GM18867 (cell line): Measurements from ENCODE around the gene DCN.

Experiments
- ATAC-seq: cut with Tn5 transposase; IDR thresholded peaks from one replicate; pipeline ENCODE4 v1.9.1; 2021; ENCODE audit warnings: mild to moderate bottlenecking, moderate library complexity; ENCODE audit not compliant: unreplicated experiment

Gene DCN

DNA sequence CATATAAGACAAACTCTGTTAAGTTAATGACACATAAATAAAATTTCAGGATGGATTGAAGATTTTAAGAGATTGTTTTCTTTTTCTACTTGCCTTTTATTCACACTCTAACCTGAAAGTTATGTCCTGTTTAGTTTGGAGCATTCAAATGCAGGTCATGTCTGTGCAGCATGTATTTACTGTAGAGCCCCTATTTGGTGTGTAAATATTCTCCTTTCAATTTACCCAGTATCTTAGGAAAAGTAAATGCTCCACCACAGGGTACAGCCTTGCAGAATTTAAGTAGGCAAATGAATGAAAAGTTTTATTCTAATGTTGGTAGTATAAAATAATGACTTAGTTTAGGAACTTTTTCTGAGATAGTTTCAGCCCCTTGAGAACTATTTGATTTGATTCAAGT, 6.2 kb upstream of the DCN start:
- ATAC-seq = no peak

DNA sequence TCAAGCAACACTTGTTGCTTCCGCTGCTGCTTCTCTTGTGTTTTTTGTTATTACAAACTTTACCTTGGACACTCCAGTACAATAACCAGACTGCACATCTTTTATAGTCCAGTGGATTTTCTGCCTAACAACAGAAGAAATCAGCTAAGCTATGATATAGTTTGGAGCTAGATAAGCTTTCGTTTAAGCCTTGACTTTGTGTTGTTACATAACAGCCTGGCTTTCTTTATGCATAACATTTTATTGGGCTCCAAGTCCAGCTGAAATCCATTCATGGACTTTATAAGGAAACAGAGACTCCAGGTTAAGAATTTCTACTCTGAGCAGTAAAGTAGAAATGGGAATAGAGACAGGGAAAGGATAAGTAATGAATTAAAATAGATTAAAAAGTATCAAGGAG, 3.5 kb upstream of the DCN start:
- ATAC-seq = no peak

DNA sequence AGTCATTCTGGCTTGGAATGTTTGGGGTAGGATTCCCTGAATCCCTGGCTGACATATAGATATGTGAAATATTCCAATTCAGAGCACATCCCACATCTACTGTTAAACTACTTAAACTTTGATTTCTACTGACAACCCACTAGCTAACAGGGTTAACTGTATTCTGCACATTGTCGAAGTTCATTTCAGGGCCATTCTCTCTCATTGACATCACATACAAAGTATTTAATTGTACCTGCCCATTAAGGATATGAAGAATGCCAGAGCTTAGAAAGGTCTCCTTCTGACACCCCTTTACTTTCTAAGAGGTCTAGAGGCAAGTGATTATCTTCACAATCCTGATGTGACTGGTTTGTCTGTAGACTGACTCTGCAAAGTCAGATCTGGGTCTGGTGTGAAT, 2.8 kb upstream of the DCN start:
- no peak for ATAC-seq

DNA sequence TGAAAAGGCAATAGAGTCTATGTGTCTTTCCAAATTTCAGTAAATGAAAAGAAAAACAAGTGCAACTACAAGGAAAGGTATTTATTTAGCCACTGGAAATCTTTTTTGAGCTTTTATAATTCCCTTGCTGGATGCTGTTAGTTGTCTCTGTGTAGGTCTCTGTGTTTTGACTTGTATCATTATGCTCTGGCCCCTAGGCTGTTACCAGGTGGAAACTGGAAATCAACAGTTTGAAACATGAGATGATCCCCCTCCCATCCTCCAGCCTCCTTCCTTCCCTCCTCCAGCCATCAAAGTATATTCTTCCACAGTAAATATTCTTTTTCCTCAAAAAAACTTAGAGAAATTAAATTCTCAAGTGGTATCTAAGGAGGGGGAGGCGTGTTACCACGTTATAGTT, 934 bp upstream of the DCN start:
- no peak for ATAC-seq

DNA sequence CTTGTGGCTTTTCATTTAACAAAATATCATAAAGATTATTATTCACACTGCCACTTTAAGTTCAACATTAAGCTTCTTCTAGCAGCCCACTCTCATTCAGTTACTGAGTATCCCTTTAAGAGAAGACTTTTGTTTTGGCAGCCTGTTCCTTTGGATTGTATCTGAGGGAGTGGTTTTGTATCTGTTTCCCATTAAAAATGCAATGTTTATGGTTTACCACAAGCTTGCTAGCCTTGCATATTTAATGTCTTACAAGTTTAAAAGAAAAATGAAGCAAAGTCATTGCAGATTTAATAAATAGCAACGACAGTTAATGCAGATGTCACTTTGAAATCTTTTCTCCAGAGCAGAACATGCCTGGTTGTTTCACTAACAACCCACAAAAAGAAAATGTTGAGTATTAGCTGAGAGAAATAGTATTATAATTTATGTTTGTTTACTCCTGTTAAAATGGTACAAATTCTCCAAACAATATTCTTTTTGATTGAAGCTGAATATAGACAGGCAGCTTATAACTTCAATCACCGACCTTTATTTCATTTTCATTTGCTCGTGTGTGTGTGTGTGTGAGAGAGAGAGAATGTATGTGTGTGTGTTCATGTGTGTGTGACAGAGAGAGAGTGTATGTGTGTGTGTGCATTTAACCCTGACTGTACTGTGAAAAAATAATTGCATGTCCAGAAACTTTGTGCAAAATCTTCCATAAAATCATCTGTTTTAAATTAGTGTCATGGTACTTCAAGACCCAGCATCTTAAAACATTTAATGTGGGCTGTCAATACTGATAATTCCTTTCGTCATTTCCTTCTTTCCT, 1.8 kb downstream of the DCN start:
- no peak for ATAC-seq

DNA sequence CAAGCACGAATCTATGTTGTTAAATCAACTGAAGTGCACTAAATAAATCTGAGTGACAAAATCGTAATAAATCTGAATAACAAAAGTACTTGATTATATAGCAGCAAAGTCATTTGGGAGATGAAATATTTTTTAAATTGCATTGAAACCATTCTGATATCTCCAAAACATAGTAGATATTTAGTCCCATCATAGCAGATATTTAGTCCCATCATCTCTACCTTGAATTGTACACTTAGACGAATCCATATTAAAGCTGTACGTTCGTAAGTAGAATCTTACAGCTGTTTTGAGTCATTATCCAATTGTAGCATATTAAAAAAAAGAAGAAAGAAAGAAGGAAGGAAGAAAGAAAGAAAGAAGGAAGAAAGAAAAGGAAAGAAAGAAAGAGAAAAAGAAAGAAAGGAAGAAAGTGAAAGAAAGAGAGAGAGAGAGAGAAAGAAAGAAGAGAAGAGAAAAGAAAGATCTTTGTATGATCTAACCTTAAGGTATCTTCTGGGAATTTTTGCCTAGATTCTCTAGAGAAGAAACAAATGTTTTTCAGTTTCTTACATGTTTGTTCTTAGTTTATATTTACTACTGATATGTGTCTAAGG, 2.6 kb downstream of the DCN start:
- no peak for ATAC-seq

DNA sequence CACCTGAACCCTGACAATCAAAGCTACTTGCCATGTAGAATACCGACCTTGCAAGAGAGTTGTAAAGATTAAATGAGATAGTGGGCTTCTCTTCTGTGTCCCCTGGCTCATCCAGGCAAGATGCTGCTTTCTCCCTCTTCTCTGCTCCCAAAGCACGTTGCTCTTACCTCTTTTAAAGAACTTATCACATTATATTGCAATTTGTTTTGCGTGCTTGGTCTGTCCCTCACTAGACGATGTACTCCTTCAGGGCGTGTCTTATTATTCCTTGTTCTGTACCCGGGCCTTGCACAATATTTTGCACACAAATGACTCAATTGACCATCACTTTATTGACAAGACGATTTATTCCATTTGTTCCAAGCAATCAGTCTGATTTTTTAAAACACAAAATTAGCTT, 3.3 kb downstream of the DCN start:
- no peak for ATAC-seq

DNA sequence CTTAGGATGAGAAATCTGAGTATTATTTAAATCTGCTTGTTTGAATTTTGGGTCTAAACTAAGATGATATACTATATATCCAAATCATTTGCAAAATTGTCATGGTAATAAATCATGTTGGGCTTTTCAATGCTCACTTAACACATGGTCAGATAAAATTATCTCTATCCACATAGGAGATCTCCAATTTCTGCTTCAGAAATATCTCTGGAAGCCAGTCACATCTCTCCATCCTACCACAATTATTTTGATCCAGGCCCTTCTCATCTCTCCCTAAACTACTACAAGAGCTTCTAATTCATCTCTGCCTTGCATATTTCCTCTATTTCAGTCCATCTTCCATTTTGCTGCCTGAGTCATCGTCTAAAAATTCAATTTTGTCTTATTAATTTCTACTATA, 3.8 kb downstream of the DCN start:
- no peak for ATAC-seq

DNA sequence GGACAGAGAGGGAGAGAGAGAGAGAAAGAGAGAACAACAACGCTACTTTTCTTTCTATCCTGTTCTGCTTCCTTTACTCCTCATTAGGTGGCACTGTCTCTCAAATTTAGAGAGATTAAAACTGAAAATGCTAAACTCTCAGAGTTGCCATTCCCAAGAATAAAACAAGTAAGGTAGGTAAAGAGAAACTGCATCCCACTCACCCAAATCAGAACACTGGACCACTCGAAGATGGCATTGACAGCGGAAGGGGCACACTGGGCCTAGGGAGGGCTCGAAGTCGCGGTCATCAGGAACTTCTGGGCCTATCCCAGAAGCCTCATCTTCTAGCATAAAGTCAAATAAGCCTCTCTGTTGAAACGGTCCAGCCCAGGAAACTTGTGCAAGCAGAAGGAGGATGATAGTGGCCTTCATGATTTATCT, 4.5 kb downstream of the DCN start:
- no peak for ATAC-seq

DNA sequence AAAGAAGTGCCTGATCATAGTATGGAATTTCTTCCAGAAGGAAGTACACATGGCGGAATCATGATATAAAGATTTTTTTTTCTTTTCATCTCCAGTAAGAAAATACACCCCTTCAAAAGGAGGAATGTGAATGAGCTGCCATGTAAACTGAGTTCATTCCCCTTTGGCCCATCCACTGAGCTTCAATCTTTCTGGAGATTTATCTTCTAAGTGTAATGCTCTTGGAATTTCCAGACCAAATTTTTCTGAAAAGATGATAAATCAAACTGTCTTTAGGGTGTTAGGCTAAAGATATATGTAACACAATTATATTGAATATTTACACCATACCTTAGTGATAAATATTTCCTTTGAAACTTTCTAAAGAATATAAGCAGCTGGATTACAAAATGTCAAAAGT, 5.2 kb downstream of the DCN start:
- no peak for ATAC-seq

DNA sequence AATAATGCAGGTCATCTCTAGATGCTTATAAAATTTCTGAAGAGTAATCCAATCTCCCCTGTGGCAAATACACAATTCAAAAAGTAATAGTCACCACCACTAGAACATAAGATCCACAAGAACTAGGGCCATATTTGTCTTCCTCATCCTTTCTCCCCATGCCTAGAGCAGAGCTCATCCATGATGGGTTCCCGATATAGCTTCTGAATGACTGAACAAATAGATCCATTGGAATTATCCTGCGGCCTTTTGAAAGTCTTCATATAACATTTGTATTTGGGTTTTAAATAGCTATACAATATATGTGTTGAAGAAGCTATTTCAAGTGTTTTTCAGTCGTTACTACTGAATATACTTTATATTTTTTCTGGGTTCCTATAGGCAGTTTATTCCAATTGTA, 5.7 kb downstream of the DCN start:
- ATAC-seq = no peak

DNA sequence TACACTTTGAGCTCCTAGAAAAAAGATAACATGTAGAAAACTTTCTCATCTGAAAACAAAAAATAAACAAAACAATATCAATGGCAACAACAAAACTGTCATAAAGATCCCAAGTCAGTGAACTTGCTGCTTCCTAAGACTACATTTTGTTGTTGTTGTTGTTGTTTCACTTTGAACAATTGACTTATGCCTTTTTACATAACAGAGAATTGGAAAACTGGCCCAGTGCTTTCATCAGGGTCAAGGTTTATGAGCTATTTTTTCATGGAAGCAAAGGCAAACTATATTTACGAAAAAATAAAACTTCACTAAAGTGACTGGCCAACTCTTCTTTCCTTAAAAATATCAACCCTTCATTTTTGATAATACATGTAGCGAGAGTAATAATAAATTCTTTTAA, 6.3 kb downstream of the DCN start:
- no peak for ATAC-seq

DNA sequence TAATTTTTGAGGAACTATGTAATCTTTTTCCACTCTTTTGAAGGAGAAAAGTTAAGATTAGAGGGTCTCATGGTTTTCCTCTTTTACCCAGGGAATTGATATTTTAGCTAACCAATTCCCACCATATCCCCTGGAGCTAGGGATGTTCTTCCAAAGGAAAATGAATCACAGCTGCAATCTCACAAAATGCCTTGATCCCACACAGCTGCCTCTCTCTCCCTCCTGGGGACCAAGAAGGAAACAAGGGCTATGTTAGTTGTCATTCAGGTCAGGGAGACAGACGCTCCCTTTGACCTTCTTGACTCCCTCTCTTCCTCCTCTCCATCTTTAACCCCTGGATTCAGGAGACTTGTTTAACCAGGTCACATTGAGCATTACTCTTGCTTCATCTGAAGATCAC, 9.5 kb downstream of the DCN start:
- no peak for ATAC-seq

DNA sequence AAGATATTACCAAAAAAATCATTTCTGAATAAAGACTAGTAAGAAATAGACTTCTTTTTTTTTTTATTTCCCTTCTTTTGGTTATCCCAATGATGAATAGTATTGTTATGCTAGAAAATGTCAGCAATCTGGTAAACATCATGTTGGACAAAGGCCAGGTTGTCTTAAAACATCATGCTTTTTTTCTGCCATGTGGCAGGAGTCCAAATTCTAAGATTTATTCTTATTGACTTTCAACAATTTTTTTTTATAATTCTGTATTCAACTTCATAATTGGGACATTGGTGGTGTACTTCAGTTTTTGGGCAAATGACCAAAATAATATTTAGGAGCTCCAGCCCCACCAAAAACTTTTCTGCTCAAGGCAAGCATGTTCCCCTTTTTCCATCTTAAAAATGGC, 10.5 kb downstream of the DCN start:
- no peak for ATAC-seq

DNA sequence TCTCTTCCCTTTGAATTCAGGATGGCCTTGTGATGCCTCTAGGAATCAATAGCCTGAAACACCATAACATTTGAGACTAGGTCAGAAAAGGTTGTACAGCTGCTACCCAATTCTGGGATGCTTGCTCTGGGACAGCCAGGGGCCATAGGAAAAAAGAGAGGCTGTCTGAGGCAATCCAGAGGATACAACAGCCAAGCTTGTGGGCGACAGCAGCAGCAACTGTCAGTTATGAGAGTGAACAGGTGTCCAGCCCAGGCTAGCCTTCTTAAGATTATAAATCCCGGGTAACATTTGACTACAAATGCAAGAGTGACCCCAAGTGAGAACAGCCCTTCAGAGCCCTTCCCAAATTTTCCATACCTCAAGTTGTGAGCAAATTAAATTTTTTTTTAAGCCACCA, 11.1 kb downstream of the DCN start:
- ATAC-seq = no peak

DNA sequence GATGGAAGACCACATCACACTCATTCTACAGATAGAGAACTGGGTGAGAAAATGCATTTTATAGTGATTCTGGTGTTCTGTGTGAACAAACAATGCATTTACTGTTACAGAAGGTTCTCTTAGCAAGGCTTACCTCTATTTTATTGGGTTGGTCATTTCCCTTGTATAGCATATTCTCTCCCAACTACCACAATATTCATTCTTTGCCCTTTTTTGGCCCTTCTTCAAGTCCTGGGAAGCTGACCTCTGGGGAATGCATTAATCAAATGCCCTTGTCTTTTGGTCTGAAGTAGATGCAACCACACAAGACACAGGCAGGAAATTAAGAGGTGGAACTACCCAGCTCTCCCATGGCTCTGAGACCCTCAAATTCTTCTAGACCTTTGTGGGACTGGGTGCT, 19.5 kb downstream of the DCN start:
- no peak for ATAC-seq

DNA sequence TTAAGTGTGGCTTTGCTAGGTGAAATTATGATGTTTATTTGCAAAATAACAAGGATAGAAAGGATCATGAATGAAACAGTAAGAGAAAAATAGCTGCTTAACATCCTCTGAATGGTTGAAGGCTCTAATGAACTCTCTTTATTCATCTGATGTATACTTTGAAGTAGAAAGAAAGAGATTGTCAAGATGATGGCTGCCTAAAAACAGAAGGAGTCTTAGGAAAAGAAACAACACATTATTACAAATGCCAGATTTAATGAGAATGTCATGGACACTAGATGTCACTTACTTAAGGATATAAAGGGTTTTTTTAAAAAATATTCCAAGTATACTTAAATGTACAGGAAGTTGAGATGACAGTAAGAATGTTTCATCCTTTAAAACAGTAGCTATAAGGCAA, 21.6 kb downstream of the DCN start:
- no peak for ATAC-seq

DNA sequence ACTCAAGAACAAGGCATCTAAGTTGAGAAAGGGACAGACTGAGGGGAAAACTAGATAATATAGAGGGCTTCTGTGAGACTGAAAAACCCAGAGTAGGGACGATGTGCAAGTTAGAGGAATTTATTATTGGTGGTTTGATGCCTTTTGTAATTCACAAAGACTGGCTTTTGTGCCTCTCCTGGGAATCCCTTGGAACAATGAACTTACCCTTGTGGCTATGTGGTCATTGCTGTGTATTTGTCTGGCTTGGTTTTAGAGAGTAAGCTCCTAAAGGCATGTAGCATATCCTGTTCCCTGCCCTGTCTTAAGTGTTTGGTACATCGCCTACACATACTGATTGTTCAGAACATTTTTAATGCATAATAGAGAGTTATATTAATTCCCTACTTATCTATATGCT, 26.6 kb downstream of the DCN start:
- no peak for ATAC-seq

DNA sequence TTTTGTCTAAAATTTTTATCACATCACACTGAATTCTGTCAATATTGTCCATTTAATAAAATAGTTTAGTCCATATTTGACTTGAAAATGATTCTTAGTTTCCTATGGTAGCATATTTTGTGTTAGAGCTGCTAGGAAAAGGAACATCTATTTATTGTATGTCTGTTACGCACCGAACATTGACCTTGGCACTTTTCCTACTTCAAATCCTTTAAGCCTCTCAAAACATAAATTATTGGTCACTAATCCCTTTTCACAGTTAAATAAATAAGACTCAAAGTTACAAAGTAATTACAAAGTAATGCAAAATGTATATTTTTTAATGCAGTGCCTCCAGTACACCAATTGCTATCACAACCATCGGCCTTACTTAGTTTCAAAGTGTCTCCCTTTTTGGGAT, 28.5 kb downstream of the DCN start:
- no peak for ATAC-seq

DNA sequence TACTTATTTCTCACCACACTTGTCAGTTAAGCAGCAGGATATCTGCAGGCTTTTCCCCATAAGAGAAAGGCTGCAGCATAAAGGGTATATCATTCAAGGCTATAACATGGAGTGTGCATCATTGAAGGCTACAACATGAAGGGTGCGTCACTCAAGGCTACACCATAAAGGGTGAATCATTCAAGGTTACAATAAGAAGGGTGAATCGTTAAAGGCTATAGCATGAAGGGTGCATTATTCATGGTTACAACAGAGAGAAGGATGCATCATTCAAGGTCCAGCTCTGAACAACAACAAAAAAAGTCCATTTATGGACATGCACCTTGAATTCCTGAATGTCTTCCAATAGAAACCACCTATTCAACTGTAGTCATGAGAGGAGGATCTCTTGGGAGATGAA, 38.6 kb downstream of the DCN start:
- no peak for ATAC-seq

DNA sequence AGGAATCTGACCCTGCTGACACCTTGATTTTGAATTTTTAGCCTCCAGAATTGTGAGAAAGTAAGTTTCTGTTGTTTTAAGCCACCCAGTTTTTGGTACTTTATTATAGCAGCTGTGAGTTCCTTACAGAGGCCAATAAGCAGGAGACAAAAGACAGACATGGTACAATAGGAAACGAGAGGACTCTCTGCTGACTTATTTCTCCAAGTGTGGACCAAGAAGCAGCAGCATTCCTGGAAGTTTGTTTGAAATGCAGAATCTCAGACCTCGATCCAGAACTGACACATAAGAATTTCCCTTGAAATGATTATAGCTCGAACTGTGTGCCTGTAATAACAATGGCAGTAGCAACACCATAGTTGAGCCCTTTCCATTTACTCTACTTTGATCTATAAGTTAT, 39.4 kb downstream of the DCN start:
- no peak for ATAC-seq

DNA sequence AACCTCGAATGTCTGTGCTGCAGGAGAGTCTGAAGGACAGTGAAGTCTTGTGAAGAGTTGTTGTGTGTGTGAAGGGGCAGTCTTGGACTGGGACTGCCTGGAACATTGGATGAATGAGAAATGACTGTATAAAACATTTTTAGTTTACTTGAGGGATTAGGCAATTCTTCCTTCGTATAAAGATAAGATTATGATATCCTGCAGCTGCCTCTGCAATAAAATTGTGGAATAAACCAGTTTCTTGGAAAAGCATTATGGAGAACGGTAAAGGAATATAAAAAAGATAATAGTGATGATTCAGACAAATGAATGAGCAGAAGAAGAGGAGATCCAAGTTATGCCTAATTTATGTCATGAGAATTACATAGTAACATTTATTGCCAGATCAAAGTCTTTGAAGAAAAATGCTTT, 40.4 kb downstream of the DCN start:
- no peak for ATAC-seq
